ENCODE data around the gene ZNF655.
"Not testable (repeated sequence)": the region's sequence is repeated elsewhere in the genome, so short reads cannot be mapped to it uniquely, and the experiment has no call there.

Gene ZNF655

DNA sequence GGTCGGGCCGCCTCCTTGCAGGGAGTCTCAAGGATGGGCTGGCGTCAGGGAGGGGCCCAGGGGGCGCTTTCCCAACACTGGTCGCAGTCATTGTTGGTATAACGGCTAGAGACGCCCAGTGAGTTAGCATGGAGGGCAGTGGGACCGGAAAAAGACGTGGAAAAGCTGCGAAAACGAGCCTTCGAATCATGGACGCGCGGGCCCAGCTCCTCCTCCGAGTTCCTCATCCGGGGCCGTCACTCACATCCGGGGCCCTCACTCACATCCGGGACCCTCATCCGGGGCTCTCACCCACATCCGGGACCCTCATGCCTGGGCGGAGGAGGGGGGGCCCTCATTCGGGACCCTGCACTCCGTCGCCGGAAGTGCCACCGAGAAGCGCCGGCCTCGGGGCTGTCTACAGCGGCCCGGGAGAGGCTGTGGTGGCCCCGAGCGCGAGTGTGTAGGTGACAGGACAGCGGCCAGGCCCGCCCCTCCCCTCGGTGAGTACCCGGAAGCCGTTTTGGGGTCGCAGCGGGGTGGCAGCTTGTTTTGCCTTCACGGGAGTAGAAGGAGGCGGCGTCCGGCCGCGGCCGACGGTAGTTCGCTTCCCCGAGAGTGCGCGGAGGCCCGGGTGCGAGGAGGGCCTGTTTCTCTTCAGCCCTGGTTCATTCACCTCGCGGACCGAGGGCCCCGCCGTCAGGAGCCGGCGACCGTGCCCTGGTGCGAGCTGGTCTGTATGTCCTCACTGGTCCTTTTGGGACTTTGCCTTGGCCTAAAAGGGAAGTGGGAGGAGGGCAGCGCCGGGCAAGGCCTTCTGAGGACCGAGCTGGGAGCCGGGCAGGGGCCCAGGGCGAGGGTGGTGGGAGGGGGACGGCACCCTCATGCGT is at the start of gene ZNF655:
Gene ZNF655, plus strand, starts transcription at position 337 of the 869 bp plus-strand sequence. CDS start 1,918 bp downstream, outside the sequence.
- DNase-seq: peak; percentile 80 to 86

DNA sequence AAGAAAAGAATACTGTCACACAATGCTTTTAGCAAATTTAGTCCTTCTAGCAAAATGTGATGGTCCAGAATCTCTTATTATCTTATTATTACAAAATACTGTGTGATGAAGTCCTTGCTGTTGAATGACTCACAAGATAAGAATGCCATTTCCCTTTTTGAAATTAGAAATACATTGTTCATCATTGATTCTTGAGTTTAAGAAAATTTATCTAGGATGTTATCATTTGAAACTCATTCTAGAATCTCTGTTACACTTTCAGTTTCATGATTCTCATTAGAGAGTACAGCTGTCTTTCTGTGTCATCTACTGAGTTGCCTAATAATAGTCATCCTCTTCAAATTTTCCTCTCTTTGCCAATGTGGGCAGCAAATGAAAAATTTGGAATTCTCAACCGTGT is 44.4 kb upstream of the ZNF655 start:
- DNase-seq: peak in 1 of 2 donors; percentile 9

GRCh38 chr7:99521399-99521798 is 37.0 kb upstream of the ZNF655 start:
- DNase-seq: no peak

- peak; percentile 18 to 38 for DNase-seq
These were observed 32.6 kb upstream of the ZNF655 start for GRCh38 chr7:99525713-99526440.

- DNase-seq: no peak
These were observed 27.1 kb upstream of the ZNF655 start for GRCh38 chr7:99531354-99531765.

- DNase-seq: no peak
These were observed 22.8 kb upstream of the ZNF655 start for GRCh38 chr7:99535667-99536066.

DNA sequence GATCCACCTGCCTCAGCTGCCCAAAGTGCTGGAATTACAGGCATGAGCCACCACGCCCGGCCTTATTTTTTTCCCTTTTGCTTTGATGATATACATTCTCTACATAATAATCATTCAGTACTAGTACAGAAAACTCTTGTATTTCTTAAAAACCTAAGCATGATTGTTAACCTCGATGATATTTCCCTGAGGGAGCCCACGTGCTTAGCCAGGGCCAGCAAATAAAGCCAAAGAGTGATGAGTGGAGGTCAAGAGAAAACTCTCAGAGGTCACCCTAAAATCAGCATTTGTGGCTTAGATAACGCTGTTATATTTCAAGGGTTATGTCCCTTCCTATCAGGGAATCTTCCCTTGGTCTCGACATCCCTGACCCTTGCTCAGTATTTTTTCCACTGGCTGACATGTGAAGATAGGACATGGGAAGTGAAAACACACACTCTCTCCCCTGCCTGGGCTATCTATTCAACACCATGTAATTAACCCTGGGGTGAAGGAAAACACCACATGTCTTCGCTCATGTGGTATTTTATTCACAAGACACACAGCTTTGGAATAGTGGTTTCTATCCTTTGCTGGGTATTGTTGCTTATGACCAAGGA is 19.1 kb upstream of the ZNF655 start:
- DNase-seq: no peak

- no peak for DNase-seq
These were observed 17.9 kb upstream of the ZNF655 start for GRCh38 chr7:99540542-99540941.

GRCh38 chr7:99541212-99541611 is 17.2 kb upstream of the ZNF655 start:
- no peak for DNase-seq

GRCh38 chr7:99543081-99543671 is 15.3 kb upstream of the ZNF655 start:
- no peak for DNase-seq

DNA sequence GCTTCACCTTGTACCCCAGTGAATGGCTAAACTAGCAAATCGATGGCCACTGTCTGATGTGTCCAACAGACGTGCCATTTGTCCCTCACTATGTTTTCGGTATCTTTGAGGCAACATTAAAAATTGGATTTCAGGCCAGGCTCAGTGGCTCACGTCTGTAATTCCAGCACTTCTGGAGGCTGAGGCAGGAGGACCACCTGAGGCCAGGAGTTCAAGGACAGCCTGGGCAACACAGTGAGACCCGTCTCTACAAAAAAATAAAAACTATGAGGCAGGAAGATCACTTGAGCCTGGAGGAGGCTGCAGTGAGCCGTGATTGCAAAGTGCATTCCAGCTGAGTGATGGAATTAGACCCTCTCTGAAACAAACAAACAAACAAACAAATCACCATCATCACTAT is 14.5 kb upstream of the ZNF655 start:
- DNase-seq: no peak

DNA sequence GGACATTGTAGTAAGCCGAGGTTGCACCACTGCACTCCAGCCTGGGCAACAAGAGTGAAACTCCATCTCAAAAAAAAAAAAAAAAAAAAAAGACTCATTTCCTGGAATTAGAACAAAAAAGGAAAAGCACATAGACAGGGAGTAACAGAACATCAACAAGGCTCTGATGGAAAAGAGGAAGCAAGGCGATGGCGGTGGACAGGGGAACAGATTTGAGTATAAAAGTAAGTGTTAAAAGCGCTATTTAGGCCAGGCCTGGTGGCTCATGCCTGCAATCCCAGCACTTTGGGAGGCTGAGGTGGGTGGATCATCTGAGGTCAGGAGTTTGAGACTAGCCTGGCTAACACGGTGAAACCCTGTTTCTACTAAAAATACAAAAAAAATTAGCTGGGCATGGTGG is 13.1 kb upstream of the ZNF655 start:
- not testable (repeated sequence) for DNase-seq

- DNase-seq: not testable (repeated sequence)
These were observed 8.9 kb upstream of the ZNF655 start for GRCh38 chr7:99549545-99549944.

DNA sequence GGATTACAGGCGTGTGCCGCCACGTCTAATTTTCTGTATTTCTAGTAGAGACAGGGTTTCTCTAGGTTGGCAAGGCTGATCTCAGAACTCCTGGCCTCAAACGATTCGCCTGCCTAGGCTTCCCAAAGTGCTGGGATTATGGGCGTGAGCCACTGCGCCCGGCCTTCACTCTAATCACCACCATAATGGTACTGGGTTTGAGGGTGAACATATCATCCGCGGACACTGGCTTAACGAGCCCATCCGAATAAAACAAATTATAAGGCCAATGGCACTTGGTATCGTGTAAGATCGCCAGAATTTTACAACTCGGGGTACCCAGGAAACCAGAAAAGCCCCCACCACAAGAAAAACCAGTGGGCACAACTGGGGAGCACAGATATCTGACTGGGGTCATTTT is 7.1 kb upstream of the ZNF655 start:
- no peak for DNase-seq

DNA sequence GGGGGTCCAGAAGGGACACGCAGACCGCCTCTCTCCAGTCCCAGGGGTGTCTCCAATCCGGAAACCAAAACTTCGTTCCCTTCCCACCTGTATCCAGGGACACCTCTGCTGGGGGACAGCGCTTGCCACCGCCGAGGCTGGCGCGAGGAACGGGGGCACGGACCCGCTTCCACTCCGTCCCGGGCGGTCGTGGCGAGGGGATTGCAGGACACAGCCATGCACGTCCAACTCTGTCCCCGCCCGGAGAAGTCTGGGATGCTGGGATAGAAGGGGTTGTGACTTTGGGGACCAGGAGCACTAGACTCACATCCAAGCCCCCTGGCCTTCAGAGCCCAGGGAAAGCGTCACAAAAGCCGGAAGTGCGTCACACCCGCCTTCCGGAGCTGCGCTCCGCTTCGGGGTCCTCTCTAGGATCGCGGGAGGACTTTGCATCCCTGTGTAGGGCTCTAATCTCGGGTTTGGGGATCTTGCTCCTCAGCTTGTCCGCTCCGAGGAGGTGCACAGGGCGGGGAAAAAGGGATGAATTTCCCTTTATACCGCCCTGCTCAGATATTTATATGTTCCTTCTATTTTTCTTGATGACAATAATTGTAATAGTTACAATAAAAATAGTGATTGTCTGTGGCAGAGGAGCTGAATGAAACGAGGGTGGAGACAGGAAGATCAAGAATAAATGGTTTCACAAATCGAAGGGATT is 6.5 kb upstream of the ZNF655 start, which contains the start of gene FAM200A:
Gene FAM200A, minus strand, starts transcription at position 348 of the 697 bp plus-strand sequence. CDS start 3,707 bp downstream, outside the sequence.
- DNase-seq: peak; percentile 85 to 93

DNA sequence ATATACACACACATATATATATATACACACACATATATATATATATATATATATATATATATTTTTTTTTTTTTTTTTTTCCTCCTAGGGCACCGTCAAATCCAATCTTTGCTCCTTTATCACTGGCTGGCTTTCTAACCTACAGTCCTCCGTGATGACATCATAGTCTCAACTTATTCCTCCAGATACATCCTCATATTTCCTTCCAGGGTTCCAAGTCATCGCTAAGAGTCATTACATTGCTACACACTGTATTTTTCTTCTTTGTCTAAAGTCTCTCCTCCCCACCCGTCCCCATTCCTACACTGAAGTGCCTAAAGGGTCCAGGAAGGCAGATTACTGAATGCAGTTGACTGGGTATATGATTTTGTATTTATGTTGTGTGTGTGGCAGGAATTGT is 5.4 kb upstream of the ZNF655 start:
- no peak for DNase-seq

DNA sequence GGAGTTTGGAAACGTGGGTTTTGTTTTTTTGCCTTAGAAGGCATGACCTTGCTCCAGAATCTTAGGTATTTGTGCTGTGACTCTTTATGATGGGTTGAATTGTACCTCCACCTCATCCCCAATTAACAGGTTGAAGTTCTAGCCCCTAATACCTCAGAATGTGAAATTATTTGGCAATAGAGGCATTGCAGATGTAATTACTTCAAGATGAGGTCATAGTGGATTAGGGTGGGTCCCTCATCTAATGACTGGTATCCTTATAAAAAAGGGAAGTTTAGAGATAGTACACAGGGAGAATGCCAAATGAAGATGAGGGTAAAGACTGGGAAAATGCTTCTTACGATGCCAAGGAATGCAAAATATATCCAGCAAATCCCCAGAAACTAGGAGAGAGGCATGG is 3.5 kb upstream of the ZNF655 start:
- peak; percentile 13 to 56 for DNase-seq

DNA sequence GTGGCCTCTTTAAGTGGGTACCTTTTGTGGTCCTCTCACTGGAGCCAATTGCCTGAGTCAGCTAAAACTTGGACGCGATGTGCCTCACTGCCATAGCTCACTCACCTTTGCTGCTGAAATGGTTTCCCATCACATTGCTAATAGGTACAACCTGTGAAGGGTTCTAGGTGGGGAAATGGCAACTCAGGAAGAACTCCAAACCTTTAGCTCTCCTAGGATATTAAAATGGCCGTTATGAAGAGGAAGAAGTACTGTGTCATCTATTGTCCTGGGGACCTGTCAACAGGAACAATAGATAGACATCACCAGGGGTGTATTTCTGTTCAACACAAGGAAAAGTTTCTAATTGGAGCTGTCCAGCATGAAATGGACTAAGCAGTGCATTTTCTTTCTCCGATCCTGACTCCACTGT is 1.2 kb upstream of the ZNF655 start:
- DNase-seq: no peak

GRCh38 chr7:99557940-99558305 is 519 bp upstream of the ZNF655 start:
- DNase-seq: no peak

DNA sequence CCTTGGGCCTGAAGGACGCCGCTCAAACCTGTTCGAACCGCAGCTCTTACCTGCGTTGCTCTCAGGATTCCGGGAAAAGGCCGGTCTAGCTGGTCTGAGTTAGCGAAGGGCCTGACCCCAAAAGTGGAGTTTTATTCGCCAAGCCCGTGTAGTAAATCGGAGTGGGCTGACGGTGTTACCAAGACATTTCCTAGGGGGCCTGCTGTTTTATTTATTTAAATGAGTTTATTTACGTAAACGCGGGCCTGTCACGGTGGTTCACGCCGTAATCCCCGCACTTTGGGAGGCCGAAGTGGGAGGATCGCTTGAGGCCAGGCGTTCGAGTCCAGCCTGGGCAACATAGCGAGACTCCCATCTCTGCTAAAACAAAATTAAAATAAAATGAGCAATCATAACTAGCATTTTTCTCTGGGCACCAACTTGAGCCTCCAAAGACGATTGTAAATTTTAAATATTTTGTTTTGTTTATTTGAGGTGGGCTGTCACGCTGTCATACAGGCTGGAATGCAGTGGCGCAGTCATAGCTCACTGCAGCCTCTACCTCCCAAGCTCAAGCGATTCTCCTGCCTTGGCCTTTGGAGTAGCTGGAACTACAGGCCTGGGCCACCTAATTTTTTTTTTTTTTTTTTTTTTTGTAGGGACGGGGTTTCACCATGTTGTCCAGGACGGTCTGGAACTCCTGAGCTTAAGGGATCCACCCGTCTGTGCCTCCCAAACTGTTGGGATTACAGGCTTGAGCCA is 903 bp downstream of the ZNF655 start:
- peak in 1 of 2 donors; percentile 27 for DNase-seq

DNA sequence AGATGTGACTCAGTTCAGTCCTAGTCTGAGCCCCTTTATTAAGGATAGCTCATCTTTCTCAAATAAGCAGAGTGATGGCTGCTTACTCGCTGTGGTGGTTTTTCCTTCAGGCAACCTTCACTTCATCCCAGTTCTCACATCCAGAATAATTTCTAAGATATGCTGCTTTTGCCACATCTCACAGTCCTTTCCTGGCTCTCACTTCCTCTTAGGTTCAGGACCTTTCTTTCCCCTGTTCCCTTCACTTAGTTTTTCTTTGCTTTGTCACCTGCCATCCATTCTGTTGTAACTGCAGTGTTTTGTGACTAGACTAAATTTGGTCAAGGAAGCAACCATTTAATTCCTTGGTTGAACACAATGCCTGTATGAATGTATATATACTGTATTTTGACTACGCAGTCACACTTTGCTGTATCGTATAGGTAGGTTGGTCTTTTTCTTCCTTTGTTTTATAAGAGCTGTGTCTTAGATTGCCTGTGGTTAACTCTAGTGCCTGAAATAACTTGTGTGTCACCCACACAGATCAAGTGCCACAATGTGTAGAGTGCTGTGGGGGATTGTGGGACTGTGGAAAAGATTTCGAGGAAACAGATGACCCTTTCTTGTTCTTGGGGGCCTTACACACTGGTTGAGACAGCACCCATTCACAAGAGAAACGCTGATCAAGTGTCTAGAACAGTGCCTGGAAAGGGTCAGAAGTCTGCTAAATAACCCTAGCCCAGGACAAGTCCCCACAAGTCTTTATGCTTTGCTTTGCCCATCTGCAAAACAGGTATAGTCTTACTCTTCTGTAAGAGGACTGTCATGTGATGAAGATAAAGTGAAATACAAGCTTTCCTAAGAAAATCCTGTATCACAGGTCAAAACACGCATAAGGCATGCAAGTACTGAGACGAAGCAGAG is 2.6 kb downstream of the ZNF655 start:
- DNase-seq: peak in 1 of 2 donors; percentile 18
